GM12875 (cell line): ENCODE results near the gene PRKAG2.

Source experiments
- H3K4me3 ChIP-seq: one replicate; pipeline ENCODE4 v1.5.1; 2011; ENCODE audit warnings: low read depth, low read length, control low read depth
- CTCF ChIP-seq: IDR thresholded peaks from 2 replicates; pipeline ENCODE4 v1.5.1; 2011; ENCODE audit warnings: low read depth, mild to moderate bottlenecking, control low read depth, inconsistent platforms, low read length, moderate library complexity, borderline replicate concordance; ENCODE audit not compliant: insufficient read depth

PRKAG2 gene

GRCh38 chr7:151706277-151707104 is 170.4 kb downstream of the PRKAG2 start:
- no peak overlapping the region for H3K4me3 ChIP-seq
- TF ChIP-seq CTCF = no peak

- no peak overlapping the region for H3K4me3 ChIP-seq
- peak; percentile 37 for TF ChIP-seq CTCF
Measured at GRCh38 chr7:151705636-151706276, 171.2 kb downstream of the PRKAG2 start.

GRCh38 chr7:151704960-151705635 is 171.8 kb downstream of the PRKAG2 start:
- no peak for TF ChIP-seq CTCF
- no peak overlapping the region for H3K4me3 ChIP-seq

GRCh38 chr7:151704299-151704959 is 172.5 kb downstream of the PRKAG2 start:
- no peak overlapping the region for H3K4me3 ChIP-seq
- no peak for TF ChIP-seq CTCF

GRCh38 chr7:151702961-151703360 is 174.0 kb downstream of the PRKAG2 start:
- no peak overlapping the region for H3K4me3 ChIP-seq
- no peak for TF ChIP-seq CTCF

- TF ChIP-seq CTCF = no peak
- no peak overlapping the region for H3K4me3 ChIP-seq
Measured at GRCh38 chr7:151700586-151701165, 176.2 kb downstream of the PRKAG2 start.
